ENCODE data around the gene MPDZ. TPM values are rescaled to one million over a fixed set of nuclear protein-coding genes. Genes with fewer than 3 reads are reported as not detected.

Gene MPDZ
- total and polyA plus RNA-seq, 9 donors = 24.6 to 69.2 (median 45.9) TPM

- 83 to 89% (median 89%) methylated on average over 1 of the region's 1 CpG for WGBS, 3 donors
- Histone ChIP-seq H3K9me3 (no peaks in the 10 kb centered on the region), H3K27ac (no peak overlapping the region), H3K4me1 (ENCODE audit: insufficient read depth) (peaks cover 2% of the 10 kb centered on the region), H3K36me3 (no peaks in the 10 kb centered on the region), H3K27me3 (no peaks in the 10 kb centered on the region), H3K4me3 (no peak overlapping the region)
- no peak for DNase-seq
- intact Hi-C loops (cut with DNase I) = no loop called here
- TF ChIP-seq CTCF (IDR thresholded peaks at IDR 0.05) = no peak
Observed at GRCh38 chr9:13270734-13271133, 8.8 kb downstream of the MPDZ start.

- TF ChIP-seq POLR2A (IDR thresholded peaks at IDR 0.05) (no peak), CTCF (IDR thresholded peaks at IDR 0.05) (no peak), EP300 (IDR thresholded peaks at IDR 0.05) (no peak)
- Histone ChIP-seq H3K27ac (no peak overlapping the region), H3K27me3 (no peaks in the 10 kb centered on the region), H3K4me1 (ENCODE audit: insufficient read depth) (peaks cover 2% of the 10 kb centered on the region), H3K4me3 (no peak overlapping the region), H3K36me3 (no peaks in the 10 kb centered on the region), H3K9me3 (no peaks in the 10 kb centered on the region)
- intact Hi-C loops (cut with DNase I) = no loop called here
- 63 to 74% (median 68%) methylated on average over 6 of the region's 6 CpGs for WGBS, 3 donors
- no peak for DNase-seq
Observed at GRCh38 chr9:13269589-13270452, 9.7 kb downstream of the MPDZ start.

GRCh38 chr9:13268469-13268868 lies 11.0 kb downstream of the MPDZ start:
- no peak for DNase-seq
- intact Hi-C loops (cut with DNase I) = no loop called here
- H3K4me1 ChIP-seq (ENCODE audit: insufficient read depth) = peaks cover 2% of the 10 kb centered on the region
- no peak for TF ChIP-seq POLR2A (IDR thresholded peaks at IDR 0.05)
- no peak for TF ChIP-seq EP300 (IDR thresholded peaks at IDR 0.05)
- TF ChIP-seq CTCF (IDR thresholded peaks at IDR 0.05) = no peak
- H3K4me3 ChIP-seq = no peak overlapping the region
- no peaks in the 10 kb centered on the region for H3K27me3 ChIP-seq
- WGBS, 3 donors = 55 to 68% (median 65%) methylated on average over 7 of the region's 7 CpGs
- no peak overlapping the region for H3K27ac ChIP-seq
- no peaks in the 10 kb centered on the region for H3K36me3 ChIP-seq
- H3K9me3 ChIP-seq = no peaks in the 10 kb centered on the region

- no peak for TF ChIP-seq POLR2A (IDR thresholded peaks at IDR 0.05)
- no peak for TF ChIP-seq EP300 (IDR thresholded peaks at IDR 0.05)
- no peak for TF ChIP-seq CTCF (IDR thresholded peaks at IDR 0.05)
- H3K4me3 ChIP-seq = no peak overlapping the region
- no peaks in the 10 kb centered on the region for H3K9me3 ChIP-seq
- no peaks in the 10 kb centered on the region for H3K36me3 ChIP-seq
- H3K27me3 ChIP-seq = no peaks in the 10 kb centered on the region
- no peak for DNase-seq
- no peak overlapping the region for H3K27ac ChIP-seq
- peaks cover 2% of the 10 kb centered on the region for H3K4me1 ChIP-seq (ENCODE audit: insufficient read depth)
- intact Hi-C loops (cut with DNase I) = no loop called here
- WGBS, 3 donors = 37 to 57% (median 39%) methylated on average over 2 of the region's 2 CpGs
Observed at GRCh38 chr9:13267743-13268142, 11.7 kb downstream of the MPDZ start.
